Hepatocyte (in vitro differentiated cells): ENCODE data around the gene DPYD. TPM values are rescaled to one million over a fixed set of nuclear protein-coding genes. Genes with fewer than 3 reads are reported as not detected.

Source experiments
- DNase-seq: peaks from one replicate; pipeline ENCODE4 v3.0.0-alpha.2; 2016; ENCODE audit warnings: low spot score
- H2AFZ ChIP-seq: fragments of 200-600 bp; sonication (generic); 2 replicates; pipeline ENCODE4 v1.6.0; 2016; ENCODE audit warnings: antibody characterized with exemption, mild to moderate bottlenecking
- H3K27ac ChIP-seq: fragments of 200-600 bp; sonication (generic); 2 replicates; pipeline ENCODE4 v1.5.1; 2016; ENCODE audit warnings: mild to moderate bottlenecking
- H3K27me3 ChIP-seq: fragments of 200-600 bp; sonication (generic); 2 replicates; pipeline ENCODE4 v1.6.1; 2016
- H3K36me3 ChIP-seq: fragments of 200-600 bp; sonication (generic); replicated peaks from 2 replicates; pipeline ENCODE4 v1.5.1; 2016; ENCODE audit warnings: low read depth; ENCODE audit not compliant: insufficient read depth
- H3K4me1 ChIP-seq: fragments of 200-600 bp; sonication (generic); 2 replicates; pipeline ENCODE4 v1.5.1; 2016; ENCODE audit warnings: mild to moderate bottlenecking, moderate library complexity; ENCODE audit not compliant: insufficient read depth
- H3K4me2 ChIP-seq: fragments of 200-600 bp; sonication (generic); 2 replicates; pipeline ENCODE4 v1.6.0; 2016
- H3K4me3 ChIP-seq: fragments of 200-600 bp; sonication (generic); 2 replicates; pipeline ENCODE4 v1.5.1; 2016; ENCODE audit warnings: mild to moderate bottlenecking
- H3K79me2 ChIP-seq: fragments of 200-600 bp; sonication (generic); 2 replicates; pipeline ENCODE4 v1.6.0; 2017; ENCODE audit warnings: mild to moderate bottlenecking
- H3K9me2 ChIP-seq: fragments of 200-600 bp; sonication (generic); replicated peaks from 2 replicates; pipeline ENCODE4 v1.6.0; 2017; ENCODE audit warnings: mild to moderate bottlenecking; ENCODE audit not compliant: insufficient read depth
- H3K9me3 ChIP-seq: fragments of 200-600 bp; sonication (generic); 2 replicates; pipeline ENCODE4 v1.5.1; 2016; ENCODE audit warnings: low read depth, mild to moderate bottlenecking
- H4K20me1 ChIP-seq: fragments of 200-600 bp; sonication (generic); 2 replicates; pipeline ENCODE4 v1.6.0; 2016; ENCODE audit warnings: mild to moderate bottlenecking; ENCODE audit not compliant: insufficient read depth, poor library complexity, severe bottlenecking
- CTCF ChIP-seq: fragments of 200-600 bp; sonication (generic); IDR thresholded peaks from 2 replicates; pipeline ENCODE4 v1.5.1; 2016; ENCODE audit warnings: antibody characterized with exemption, mild to moderate bottlenecking; ENCODE audit not compliant: poor library complexity
- EZH2 ChIP-seq: fragments of 200-600 bp; sonication (generic); IDR thresholded peaks from 2 replicates; pipeline ENCODE4 v1.6.1; 2016; ENCODE audit warnings: antibody characterized with exemption, mild to moderate bottlenecking, borderline replicate concordance
- EZH2phosphoT487 ChIP-seq: fragments of 200-600 bp; sonication (generic); IDR thresholded peaks from one replicate; pipeline ENCODE4 v1.6.1; 2018; ENCODE audit warnings: antibody characterized with exemption, mild to moderate bottlenecking, low read depth, moderate library complexity; ENCODE audit not compliant: unreplicated experiment, severe bottlenecking
- WGBS: methylation state at CpG from one replicate; pipeline ENCODE4 v1.1.6; 2016; ENCODE audit warnings: low lambda C conversion rate; ENCODE audit errors: missing lambda C conversion rate; 5-methylcytosine and 5-hydroxymethylcytosine counted together
- polyA plus RNA-seq: library from polyadenylated mRNA; unstranded; fragments of >200 nt; fragmentation: Nextera tagmentation; extraction: Ambion mirVana; gene quantifications from 2 replicates; pipeline ENCODE4 v1.2.1, GENCODE V29; 2016
- total RNA-seq: library from RNA; depleted of rRNA; stranded (reverse); fragments of >200 nt; gene quantifications from 2 replicates; pipeline ENCODE4 v1.2.3, GENCODE V29; 2014

DPYD gene
- total and polyA plus RNA-seq, 2 experiments from 2014 or later: 7.5 to 21.8 TPM

- Histone ChIP-seq H3K9me3 (no peaks in the 10 kb centered on the region), H3K4me3 (no peak overlapping the region), H3K4me2 (no peak overlapping the region), H3K27me3 (no peaks in the 10 kb centered on the region), H4K20me1 (no peaks in the 10 kb centered on the region), H3K36me3 (no peaks in the 10 kb centered on the region), H3K79me2 (no peaks in the 10 kb centered on the region), H3K4me1 (no peaks in the 10 kb centered on the region), H2AFZ (no peak overlapping the region), H3K27ac (no peak overlapping the region), H3K9me2 (no peaks in the 10 kb centered on the region)
- no peak for DNase-seq
- WGBS: 89% methylated on average over 3 of the region's 3 CpGs
- TF ChIP-seq EZH2phosphoT487 (no peak), CTCF (no peak), EZH2 (no peak)
Observed at GRCh38 chr1:97201641-97202040, 719.2 kb downstream of the DPYD start.

- Histone ChIP-seq H3K9me3 (no peaks in the 10 kb centered on the region), H3K4me1 (no peaks in the 10 kb centered on the region), H2AFZ (no peak overlapping the region), H4K20me1 (no peaks in the 10 kb centered on the region), H3K79me2 (no peaks in the 10 kb centered on the region), H3K4me3 (no peak overlapping the region), H3K4me2 (no peak overlapping the region), H3K9me2 (no peaks in the 10 kb centered on the region), H3K27me3 (no peaks in the 10 kb centered on the region), H3K36me3 (no peaks in the 10 kb centered on the region), H3K27ac (no peak overlapping the region)
- WGBS: 79% methylated on average over 2 of the region's 2 CpGs
- no peak for DNase-seq
- no peak for TF ChIP-seq CTCF
- TF ChIP-seq EZH2phosphoT487: no peak
Observed at GRCh38 chr1:97200595-97200994, 720.2 kb downstream of the DPYD start.

- no peak overlapping the region for H2AFZ ChIP-seq
- no peak for DNase-seq
- H3K36me3 ChIP-seq: no peaks in the 10 kb centered on the region
- no peaks in the 10 kb centered on the region for H3K27me3 ChIP-seq
- WGBS: 82% methylated on average over 1 of the region's 1 CpG
- TF ChIP-seq EZH2phosphoT487: no peak
- TF ChIP-seq EZH2: no peak
- no peak for TF ChIP-seq CTCF
- H3K9me2 ChIP-seq: no peaks in the 10 kb centered on the region
- H3K4me3 ChIP-seq: no peak overlapping the region
- no peaks in the 10 kb centered on the region for H3K9me3 ChIP-seq
- H3K79me2 ChIP-seq: no peaks in the 10 kb centered on the region
- no peaks in the 10 kb centered on the region for H3K4me1 ChIP-seq
- H3K27ac ChIP-seq: no peak overlapping the region
- no peaks in the 10 kb centered on the region for H4K20me1 ChIP-seq
- H3K4me2 ChIP-seq: no peak overlapping the region
Observed at GRCh38 chr1:97196825-97197516, 723.9 kb downstream of the DPYD start.
